Stimulated activated CD4-positive, alpha-beta T cell treated with anti-CD3 and anti-CD28 coated beads, Interleukin-1b, Interleukin-23, amount 100 ng/mL, for 4 hours (primary cell): ENCODE measurements around the gene PFKFB1.
"Not testable (repeated sequence)": the region's sequence is repeated elsewhere in the genome, so short reads cannot be mapped to it uniquely, and the experiment has no call there.

Source experiments
- DNase-seq, 2 donors: peaks; one replicate each; pipeline ENCODE4 v3.0.0-alpha.2; 2020; ENCODE audit warnings: low read depth in 2 of 2

Gene PFKFB1

DNA sequence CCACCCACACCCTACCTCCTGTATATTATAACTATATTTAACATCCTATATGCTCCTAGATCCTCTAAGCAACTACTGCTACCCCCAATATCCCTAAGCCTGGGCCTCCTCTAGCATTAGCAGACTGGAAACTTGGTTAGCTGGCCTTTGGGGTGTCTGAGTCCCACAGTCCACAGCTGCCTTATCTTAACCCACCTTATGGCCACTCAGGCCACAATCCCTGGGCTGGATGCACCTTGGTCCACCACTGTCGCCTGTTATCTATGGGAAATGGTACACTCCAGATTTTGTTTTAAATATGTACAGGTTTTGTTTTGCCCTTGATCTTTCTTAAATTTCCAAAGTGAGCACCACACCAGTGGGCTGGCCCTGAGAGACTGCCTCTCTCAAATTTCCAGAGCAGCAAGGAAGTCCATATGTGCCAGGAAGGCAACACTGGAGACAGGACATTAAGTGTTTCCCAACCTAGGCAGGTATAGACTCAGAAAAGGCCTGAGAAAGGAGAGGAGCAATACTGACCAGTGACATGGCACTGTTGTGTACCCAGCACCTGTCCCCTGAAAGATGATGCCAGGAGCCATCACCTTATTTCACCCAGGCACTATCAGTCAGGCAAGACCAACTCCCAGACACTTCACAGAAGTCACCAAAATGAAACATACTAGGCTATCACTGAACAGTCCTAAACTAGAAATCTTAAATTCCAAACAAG, 921 bp downstream of the PFKFB1 start:
- DNase-seq, result no peak

GRCh38 chrX:54991706-54992105, 2.3 kb downstream of the PFKFB1 start:
- DNase-seq, result no peak

- not testable (repeated sequence) for DNase-seq
These were observed 10.7 kb downstream of the PFKFB1 start for GRCh38 chrX:54983306-54983705.

DNA sequence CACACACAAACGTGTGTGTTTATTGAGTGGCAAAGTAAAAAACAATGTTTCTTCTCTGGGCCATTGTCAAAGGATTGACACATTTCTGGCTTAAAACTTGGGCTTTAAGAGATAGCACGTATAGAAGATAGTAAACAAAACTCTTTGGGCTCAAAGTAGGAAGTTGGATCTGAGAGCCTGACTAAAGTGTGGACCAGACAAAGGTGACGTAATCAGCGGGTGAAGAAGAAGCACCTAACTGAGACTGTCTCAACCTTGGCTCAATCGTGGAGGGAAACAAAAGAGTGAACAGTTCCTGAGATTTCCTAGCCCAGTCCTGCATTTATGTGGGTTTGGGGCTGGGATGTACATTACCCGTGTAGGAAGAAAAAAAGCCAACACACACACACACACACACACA, 13.7 kb downstream of the PFKFB1 start:
- DNase-seq, result no peak

- DNase-seq, result no peak
These were observed 14.6 kb downstream of the PFKFB1 start for GRCh38 chrX:54979432-54979831.

- no peak for DNase-seq
These were observed 15.5 kb downstream of the PFKFB1 start for GRCh38 chrX:54978448-54978847.

GRCh38 chrX:54977387-54977786, 16.6 kb downstream of the PFKFB1 start:
- DNase-seq, result no peak

- no peak for DNase-seq
These were observed 29.1 kb downstream of the PFKFB1 start for GRCh38 chrX:54964766-54965497.

GRCh38 chrX:54961750-54962149, 32.2 kb downstream of the PFKFB1 start:
- DNase-seq, result no peak

- DNase-seq, result no peak
These were observed 43.1 kb downstream of the PFKFB1 start for GRCh38 chrX:54950730-54951375.

GRCh38 chrX:54945224-54945623, 48.8 kb downstream of the PFKFB1 start:
- no peak for DNase-seq

DNA sequence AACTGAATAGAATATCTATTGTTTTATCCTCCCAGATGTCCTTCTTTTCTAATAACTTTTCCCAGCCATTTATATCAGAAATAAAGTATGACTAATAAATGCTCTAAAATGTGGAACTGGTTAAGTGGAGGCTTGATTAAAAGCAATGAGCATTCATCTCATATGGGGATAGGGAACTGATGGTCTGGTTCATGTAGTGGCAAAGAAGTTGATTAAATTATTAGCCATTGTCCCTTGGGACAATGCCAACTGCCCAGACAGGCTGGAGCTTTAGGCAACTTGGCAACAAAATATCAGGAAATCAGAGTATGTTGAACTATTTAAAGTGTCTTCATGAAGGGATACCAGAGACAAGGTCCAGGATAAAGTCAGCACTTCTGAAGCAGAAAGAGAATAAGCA, 49.2 kb downstream of the PFKFB1 start:
- DNase-seq, result no peak

GRCh38 chrX:54937416-54937815, 56.6 kb downstream of the PFKFB1 start:
- DNase-seq, result no peak

- DNase-seq, result no peak
These were observed 58.7 kb downstream of the PFKFB1 start for GRCh38 chrX:54935306-54935705.

- no peak for DNase-seq
These were observed 59.1 kb downstream of the PFKFB1 start for GRCh38 chrX:54934890-54935289.

- DNase-seq, result no peak
These were observed 59.9 kb downstream of the PFKFB1 start for GRCh38 chrX:54934058-54934457.

DNA sequence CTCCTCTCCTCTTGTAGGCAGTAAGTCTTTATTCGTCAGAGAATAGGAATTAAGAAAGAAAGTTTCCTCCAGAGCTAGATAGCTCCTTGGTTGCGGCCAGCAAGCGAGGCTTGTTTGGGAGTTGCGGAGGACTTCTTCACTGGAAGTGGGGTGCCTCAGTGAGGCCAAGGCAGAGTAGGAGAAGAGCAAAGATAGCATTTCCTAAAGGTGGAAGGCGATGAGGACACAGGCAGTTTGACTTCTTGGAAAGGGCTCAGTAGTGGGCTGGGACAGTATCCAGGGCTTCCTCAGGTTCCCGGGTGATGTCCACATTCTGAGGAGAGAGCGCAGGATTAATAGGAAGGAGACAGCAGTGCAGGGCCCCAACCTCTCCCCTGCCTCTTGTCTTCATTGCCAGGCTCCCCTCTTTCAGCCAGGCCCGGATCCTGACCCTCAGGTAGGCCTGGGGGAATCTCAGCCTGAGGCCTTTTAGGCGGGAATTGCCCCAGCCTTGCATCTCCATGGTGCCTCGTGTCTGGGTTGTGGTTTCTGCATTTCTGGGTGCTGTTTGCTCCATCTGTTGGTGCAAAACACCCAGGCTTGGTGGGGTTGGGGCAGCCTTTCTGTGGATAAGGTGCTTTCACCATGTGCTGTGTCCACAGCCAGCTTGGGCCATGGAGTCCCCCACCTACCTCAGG, 60.7 kb downstream of the PFKFB1 start:
- DNase-seq, result no peak

GRCh38 chrX:54931107-54931506, 62.9 kb downstream of the PFKFB1 start:
- DNase-seq, result no peak

GRCh38 chrX:54930291-54931049, 63.5 kb downstream of the PFKFB1 start:
- no peak for DNase-seq

DNA sequence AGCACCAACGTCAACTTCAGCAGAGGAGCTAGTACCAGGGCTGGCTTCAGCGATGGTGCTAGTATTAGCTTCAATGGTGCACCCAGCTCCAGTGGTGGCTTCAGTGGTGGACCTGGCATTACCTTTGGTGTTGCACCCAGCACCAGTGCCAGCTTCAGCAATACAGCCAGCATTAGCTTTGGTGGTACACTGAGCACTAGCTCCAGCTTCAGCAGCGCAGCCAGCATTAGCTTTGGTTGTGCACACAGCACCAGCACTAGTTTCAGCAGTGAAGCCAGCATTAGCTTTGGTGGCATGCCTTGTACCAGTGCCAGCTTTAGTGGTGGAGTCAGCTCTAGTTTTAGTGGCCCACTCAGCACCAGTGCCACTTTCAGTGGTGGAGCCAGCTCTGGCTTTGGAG, 65.1 kb downstream of the PFKFB1 start:
- no peak for DNase-seq

GRCh38 chrX:54926978-54927377, 67.0 kb downstream of the PFKFB1 start:
- DNase-seq, result no peak

DNA sequence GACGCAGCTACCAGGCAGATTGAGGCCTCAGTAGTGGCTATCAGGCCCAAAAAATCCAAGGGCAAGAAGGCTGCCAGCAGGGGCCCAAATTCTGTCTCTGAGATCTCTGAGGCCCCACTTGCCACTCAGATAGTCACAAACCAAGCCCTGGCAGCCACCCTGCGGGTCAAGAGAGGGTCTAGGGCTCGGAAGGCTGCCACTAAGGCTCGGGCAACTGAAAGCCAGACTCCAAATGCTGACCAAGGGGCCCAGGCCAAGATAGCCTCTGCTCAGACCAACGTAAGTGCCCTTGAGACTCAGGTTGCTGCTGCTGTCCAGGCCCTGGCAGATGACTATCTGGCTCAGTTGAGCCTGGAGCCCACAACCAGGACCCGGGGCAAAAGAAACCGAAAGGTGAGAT, 70.6 kb downstream of the PFKFB1 start:
- no peak for DNase-seq
